ENCODE measurements around the gene SPNS1. TPM values are rescaled to one million over a fixed set of nuclear protein-coding genes. Genes with fewer than 3 reads are reported as not detected.

The SPNS1 gene
- total RNA-seq, 1 experiment from 2014 or later = 38.6 TPM

- no peak overlapping the region for H4K91ac ChIP-seq (ENCODE audit: insufficient read length, low read depth, low read length)
- H2BK5ac ChIP-seq (ENCODE audit: insufficient read length, low read length) = no peak overlapping the region
- H3K4me1 Mint-ChIP-seq = peaks cover 11 to 12% of the 10 kb centered on the region in 2 experiments
- H3K79me2 ChIP-seq (ENCODE audit: insufficient read depth, low read length) = no peaks in the 10 kb centered on the region
- H3K4me2 ChIP-seq (ENCODE audit: insufficient read depth, insufficient read length, low read length) = no peak overlapping the region
- no peak overlapping the region for H2BK120ac ChIP-seq (ENCODE audit: low read depth, low read length, poor library complexity, severe bottlenecking)
- H3K27ac ChIP-seq (ENCODE audit: insufficient read length, low read depth, low read length) = no peak overlapping the region
- H3K18ac ChIP-seq (ENCODE audit: insufficient read length, low read depth, low read length) = no peak overlapping the region
- WGBS (ENCODE audit: extremely low coverage, insufficient read length, low lambda C conversion rate) = no CpG with 5 or more reads among the region's 4 CpGs
- H3K9me3 Mint-ChIP-seq = no peaks in the 10 kb centered on the region
- H3K27ac Mint-ChIP-seq = no peak overlapping the region
- H3K14ac ChIP-seq (ENCODE audit: insufficient read depth, low read length) = no peak overlapping the region
- H4K8ac ChIP-seq (replicated peaks; ENCODE audit: insufficient read length, low read depth, low read length) = no peak overlapping the region
- H4K20me1 ChIP-seq (ENCODE audit: control insufficient read depth, insufficient read depth, insufficient read length) = no peaks in the 10 kb centered on the region
- no peak overlapping the region for H3K9ac ChIP-seq (ENCODE audit: extremely low read depth, insufficient read length, low read length)
- peaks cover 5% of the 10 kb centered on the region for H3K23me2 ChIP-seq (ENCODE audit: insufficient read length, low read depth, low read length, poor library complexity, severe bottlenecking)
- H3K9me3 ChIP-seq (ENCODE audit: control insufficient read depth, low read depth, low read length) = no peaks in the 10 kb centered on the region
- H3K27me3 Mint-ChIP-seq (ENCODE audit: low read depth) = peaks cover 15% of the 10 kb centered on the region
- TF ChIP-seq CTCF (conservative IDR thresholded peaks at IDR 0.05) = no peak
- no peaks in the 10 kb centered on the region; a peak in 1 of 7 replicates for H3K36me3 Mint-ChIP-seq (ENCODE audit: insufficient read depth in 1 of 3, low read depth in 3 of 3)
- no peak overlapping the region for H3K4me3 Mint-ChIP-seq
- no peak overlapping the region for H2BK12ac ChIP-seq (ENCODE audit: insufficient read length, low read depth, low read length)
- H2AFZ ChIP-seq (ENCODE audit: low read length) = no peak overlapping the region
- H4K5ac ChIP-seq (ENCODE audit: insufficient read length, low read depth, low read length) = no peak overlapping the region
- no peak overlapping the region for H3K23ac ChIP-seq (ENCODE audit: insufficient read length, low read depth, low read length)
- no peak overlapping the region for H2BK20ac ChIP-seq (ENCODE audit: low read depth, low read length, poor library complexity, severe bottlenecking)
- no peak overlapping the region for H2BK15ac ChIP-seq (ENCODE audit: low read depth, low read length)
- H3K56ac ChIP-seq (ENCODE audit: insufficient read length, low read depth, low read length) = no peak overlapping the region
- H3K4ac ChIP-seq (ENCODE audit: low read depth, low read length) = no peak overlapping the region
- no peak for DNase-seq
- no peaks in the 10 kb centered on the region for H3K4me1 ChIP-seq (ENCODE audit: insufficient read depth, low read length)
- no peak overlapping the region for H2AK5ac ChIP-seq (ENCODE audit: insufficient read length, low read length)
- no peak overlapping the region for H3T11ph ChIP-seq (ENCODE audit: low read length)
- no peaks in the 10 kb centered on the region for H3K79me1 ChIP-seq (ENCODE audit: insufficient read depth, low read depth, low read length, poor library complexity, severe bottlenecking)
- no peaks in the 10 kb centered on the region for H3K27me3 ChIP-seq (ENCODE audit: insufficient read depth, low read length)
Observed at GRCh38 chr16:28935346-28935745, 39.2 kb upstream of the SPNS1 start.
